ENCODE results near the gene UGT1A10.

The UGT1A10 gene

GRCh38 chr2:233773854-233774253 is 137.6 kb downstream of the UGT1A10 start:
- no peak for DNase-seq (ENCODE audit: low read depth in 2 of 2)

GRCh38 chr2:233775414-233775813 is 139.2 kb downstream of the UGT1A10 start:
- DNase-seq (ENCODE audit: low read depth in 2 of 2) = no peak

DNA sequence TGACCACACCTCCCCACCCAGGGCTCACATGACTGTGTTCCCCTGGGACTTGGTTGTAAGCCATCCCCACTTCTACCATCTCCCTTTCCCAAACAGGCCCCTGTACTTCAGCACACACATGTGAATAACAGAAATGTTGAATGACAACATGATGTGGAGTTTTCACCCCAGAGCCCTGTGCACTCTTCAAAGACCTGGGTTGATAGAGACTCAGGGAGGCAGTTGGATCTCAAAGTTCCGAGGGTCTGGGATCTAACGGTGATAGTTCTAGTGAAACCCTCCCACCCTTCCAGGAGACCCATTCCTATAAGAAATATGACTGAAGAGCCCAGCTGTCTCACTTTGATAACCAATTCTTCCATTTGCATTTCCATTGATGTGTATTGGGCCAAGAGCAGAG is 141.8 kb downstream of the UGT1A10 start, which contains the start of gene MROH2A:
Gene MROH2A, plus strand, starts transcription at position 301 of the 400 bp plus-strand sequence. CDS start 1,029 bp downstream, outside the sequence.
- no peak for DNase-seq (ENCODE audit: low read depth in 2 of 2)

DNA sequence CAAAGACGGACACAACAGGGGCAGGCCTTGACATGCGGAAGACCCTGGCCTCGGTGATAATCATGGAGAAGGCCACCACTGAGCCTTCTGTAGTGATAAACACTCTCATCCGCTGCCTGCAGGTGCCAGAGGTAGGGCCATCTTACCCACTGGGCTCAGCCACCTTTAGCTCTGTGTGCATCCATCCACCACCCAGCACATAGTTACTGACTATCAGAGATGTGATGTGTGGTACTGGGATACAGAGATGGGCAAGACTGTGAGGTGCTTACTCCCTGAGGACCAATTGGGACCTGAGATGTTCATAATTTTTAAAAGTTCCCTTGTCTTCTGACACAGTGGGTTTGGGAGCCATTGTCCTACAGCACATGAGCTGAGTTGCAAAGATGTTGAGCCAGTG is 143.5 kb downstream of the UGT1A10 start:
- no peak for DNase-seq (ENCODE audit: low read depth in 2 of 2)

GRCh38 chr2:233780771-233781170 is 144.5 kb downstream of the UGT1A10 start:
- DNase-seq (ENCODE audit: low read depth in 2 of 2) = no peak

- DNase-seq (ENCODE audit: low read depth in 2 of 2) = no peak
Observed at GRCh38 chr2:233789554-233789953, 153.3 kb downstream of the UGT1A10 start.

- no peak for DNase-seq (ENCODE audit: low read depth in 2 of 2)
Observed at GRCh38 chr2:233791151-233791882, 155.1 kb downstream of the UGT1A10 start.

GRCh38 chr2:233791883-233792329 is 155.7 kb downstream of the UGT1A10 start:
- no peak for DNase-seq (ENCODE audit: low read depth in 2 of 2)

- no peak for DNase-seq (ENCODE audit: low read depth in 2 of 2)
Observed at GRCh38 chr2:233792720-233793119, 156.5 kb downstream of the UGT1A10 start.

GRCh38 chr2:233793465-233794127 is 157.3 kb downstream of the UGT1A10 start:
- no peak for DNase-seq (ENCODE audit: low read depth in 2 of 2)

- no peak for DNase-seq (ENCODE audit: low read depth in 2 of 2)
Observed at GRCh38 chr2:233794128-233794658, 157.9 kb downstream of the UGT1A10 start.

DNA sequence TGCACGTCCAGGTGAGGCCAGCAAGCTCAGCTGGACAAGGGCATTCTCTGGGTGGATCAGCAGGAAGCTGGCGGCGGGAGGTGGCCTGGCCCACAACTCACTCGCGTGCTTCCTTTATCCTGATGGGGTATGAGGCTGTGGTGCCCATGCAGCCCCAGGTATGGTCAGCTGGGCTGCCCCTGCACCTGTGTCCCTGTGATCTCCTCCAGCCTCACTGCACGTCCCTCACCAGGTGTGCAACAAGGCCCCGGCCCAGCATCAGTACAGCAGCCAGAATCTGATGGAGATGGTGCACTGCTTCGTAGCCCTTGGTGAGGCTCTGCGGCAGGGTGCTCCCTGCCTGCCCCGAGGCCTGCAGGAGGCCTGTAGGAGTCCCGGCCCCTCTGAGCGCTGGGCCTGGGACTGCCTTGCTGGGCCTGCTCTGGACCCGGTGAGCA is 159.5 kb downstream of the UGT1A10 start:
- no peak for DNase-seq (ENCODE audit: low read depth in 2 of 2)

- no peak for DNase-seq (ENCODE audit: low read depth in 2 of 2)
Observed at GRCh38 chr2:233796254-233796653, 160.0 kb downstream of the UGT1A10 start.

DNA sequence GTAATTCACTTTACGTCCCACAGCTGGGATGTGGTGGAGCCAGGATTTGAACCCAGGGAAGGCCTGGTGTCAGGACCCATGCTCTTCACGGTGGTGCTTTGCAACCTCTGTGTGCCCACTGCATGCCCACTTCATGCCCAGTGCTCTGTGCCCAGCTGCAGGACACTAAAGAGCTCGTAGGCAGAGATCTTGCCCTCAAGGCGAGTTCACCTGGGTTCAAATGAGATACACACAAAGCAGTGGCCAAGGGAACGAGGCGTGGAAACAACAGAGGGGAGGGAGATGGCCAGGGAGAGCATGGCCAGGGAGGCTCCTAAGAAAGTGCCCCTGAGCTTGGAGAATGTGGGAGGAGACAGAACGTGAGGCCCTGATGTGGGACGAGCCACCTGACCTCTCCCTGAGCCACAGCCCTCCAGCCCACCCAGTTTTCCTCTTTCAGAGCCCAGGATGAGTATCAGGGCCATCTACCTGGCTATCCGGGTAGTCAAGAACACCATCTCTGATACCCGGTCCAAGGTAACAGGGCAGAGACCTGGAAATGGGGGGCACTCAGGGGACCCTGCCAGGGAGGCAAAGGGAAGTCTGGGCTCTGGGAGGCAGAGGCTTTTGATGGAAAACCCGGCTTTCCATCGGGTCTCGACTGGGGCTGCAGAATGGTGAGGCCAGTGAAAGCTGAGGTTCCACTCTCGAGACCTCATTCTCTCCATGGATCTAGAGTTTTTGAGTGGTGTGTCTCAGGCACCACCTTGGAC is 162.3 kb downstream of the UGT1A10 start:
- no peak for DNase-seq (ENCODE audit: low read depth in 2 of 2)

DNA sequence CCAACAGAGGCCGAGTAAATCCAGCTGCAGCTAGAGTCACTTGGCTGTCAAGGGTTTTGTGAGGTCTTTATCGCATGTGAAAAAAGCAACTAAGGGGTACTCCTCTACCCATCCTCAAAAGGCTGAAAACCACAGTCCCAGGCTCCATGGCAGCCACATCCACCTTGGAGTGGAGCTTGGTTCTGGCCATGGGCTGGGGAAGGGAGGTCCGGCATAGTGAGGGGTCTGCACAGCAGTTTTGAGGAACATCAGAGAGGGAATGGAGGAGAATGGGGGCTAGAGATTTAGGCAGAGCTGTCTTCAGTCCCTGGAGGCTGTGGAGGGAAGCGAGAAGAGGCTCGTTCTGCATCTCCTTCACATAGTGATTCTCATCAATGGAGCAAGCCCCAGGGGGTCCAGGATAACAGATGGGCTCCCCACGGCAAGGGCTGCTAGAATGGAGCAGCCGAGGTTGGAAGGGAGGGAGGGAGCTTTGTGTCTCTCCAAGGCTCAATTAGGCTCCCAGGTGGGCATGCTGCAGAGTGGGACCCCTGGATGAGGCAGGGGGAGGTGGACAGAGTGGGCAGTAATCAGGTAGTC is 162.9 kb downstream of the UGT1A10 start:
- no peak for DNase-seq (ENCODE audit: low read depth in 2 of 2)

DNA sequence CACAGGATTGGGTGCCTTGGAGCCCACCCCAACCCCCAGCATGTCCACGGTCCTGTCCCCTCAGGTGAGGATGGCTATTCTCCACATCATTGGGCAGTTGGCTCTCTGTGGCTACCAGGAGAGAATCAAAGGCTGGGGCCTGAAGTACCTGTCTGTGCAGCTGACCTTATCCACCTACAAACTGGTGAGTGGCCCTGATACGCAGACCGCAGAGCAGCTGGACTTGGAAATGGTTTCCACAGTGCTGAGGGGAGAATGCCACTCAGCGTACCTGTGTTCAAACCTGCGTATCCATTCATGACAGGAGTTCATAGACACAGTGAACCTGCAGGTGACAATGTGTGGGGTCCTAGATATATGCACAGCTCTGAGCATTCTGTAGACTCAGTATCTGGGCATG is 163.5 kb downstream of the UGT1A10 start:
- DNase-seq (ENCODE audit: low read depth in 2 of 2) = no peak

DNA sequence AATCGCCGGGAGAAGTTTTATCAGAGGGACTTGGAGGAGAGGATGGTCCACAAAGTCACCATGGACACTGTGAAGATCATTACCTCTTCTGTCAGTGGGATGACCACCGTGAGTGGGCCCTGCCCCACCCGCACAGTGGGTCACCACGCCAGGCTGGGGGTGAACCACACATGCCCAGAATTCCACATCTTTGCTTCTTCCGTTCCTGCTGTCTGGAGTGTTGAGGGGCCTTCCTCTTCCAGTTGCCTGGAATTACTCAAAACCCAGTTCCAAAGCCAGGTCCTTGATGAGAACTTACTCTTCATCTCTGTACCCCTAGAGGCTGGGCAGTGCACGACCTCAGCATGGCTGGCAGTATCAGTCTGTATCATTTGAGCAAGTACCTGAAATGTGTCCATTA is 164.0 kb downstream of the UGT1A10 start:
- no peak for DNase-seq (ENCODE audit: low read depth in 2 of 2)

DNA sequence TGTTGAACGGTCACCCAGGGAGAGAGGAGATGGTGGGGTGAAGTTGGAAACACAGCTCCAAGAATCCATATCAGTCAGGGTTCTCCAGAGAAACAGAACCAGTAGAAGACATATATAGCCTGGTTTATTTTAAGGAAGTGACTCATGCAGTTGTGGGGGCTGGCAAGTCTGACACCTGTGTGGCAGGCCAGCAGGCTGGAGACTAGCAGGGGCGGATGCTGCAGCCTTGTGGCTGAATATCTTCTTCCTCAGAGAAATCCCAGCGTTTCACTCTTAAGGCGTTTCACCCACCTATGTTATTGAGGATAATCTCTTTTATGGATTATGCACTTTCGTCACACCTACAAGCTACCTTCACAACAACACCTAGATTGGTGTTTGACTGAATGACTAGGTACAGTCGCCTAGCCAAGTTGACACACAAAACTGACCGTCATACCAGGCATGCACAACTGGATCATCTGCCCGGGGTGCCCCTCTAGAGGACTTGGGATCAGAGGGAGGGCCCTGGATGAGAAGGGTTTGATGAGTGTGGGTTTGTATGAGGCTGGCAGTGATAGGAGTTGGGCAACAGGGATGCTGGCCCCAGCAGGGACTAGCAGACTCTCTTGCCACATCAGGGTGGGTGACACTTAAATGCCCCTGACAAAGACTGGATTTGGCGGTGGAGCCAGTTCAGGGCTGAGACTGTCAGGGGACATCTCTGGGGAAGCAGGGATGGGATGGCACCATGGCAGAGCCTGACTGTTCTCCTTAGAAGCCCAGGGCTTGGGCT is 165.3 kb downstream of the UGT1A10 start:
- DNase-seq (ENCODE audit: low read depth in 2 of 2) = no peak

DNA sequence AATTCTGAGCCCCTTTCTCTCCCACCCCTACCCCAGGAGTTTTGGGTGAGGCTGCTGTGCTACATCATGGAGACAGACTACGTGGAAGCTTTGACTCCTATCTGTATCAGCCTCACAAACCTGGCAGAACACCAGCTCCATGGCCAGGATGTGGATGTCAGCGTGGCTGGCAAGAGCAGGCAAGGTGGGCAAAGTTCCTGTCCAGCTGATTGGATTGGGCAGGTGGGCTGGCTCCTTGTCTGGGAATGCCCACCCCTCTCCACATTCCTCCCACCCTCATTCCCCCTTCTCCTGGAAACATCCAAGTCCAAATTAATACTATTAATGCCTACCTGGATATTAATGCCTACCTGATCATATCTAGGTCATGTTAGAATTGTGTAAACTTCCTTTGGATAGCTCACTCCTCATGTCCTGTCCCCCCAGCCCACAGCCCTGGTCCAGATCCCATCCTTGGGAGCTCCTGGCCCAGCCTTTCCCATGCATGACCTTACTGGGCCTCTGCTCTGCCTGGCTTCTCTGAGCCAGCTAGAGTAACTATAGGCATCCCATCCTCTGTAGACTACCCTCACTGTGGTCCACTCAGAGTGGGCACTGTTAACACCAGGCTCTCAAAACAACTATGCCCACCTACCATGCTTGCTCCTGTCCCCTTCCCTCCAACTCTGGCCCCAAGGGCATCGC is 166.0 kb downstream of the UGT1A10 start:
- no peak for DNase-seq (ENCODE audit: low read depth in 2 of 2)

GRCh38 chr2:233803292-233803911 is 167.2 kb downstream of the UGT1A10 start:
- DNase-seq (ENCODE audit: low read depth in 2 of 2) = no peak

All from stimulated activated CD4-positive, alpha-beta T cell treated with anti-CD3 and anti-CD28 coated beads, Interleukin-1b, Interleukin-23, amount 100 ng/mL, for 4 hours (primary cell).